A673 (cell line): Measurements from ENCODE around the gene KRT79.

Experiments
- EZH2 ChIP-seq: fragments of 200-600 bp; sonication (generic); IDR thresholded peaks from 2 replicates; pipeline ENCODE4 v1.6.1; 2017; ENCODE audit warnings: borderline replicate concordance, low read depth, mild to moderate bottlenecking, mixed read lengths, antibody characterized with exemption, low read length; ENCODE audit not compliant: poor library complexity, severe bottlenecking
- TF ChIP-seq, protein P1 (sequence below): fragments of 300-800, 200-600 bp; sonication (generic); conservative IDR thresholded peaks from 2 replicates; pipeline ENCODE4 v1.5.1; 2017; ENCODE audit warnings: low read depth, mild to moderate bottlenecking, antibody characterized with exemption, low read length, moderate library complexity, mixed read lengths

- TF ChIP-seq, protein P1, sequence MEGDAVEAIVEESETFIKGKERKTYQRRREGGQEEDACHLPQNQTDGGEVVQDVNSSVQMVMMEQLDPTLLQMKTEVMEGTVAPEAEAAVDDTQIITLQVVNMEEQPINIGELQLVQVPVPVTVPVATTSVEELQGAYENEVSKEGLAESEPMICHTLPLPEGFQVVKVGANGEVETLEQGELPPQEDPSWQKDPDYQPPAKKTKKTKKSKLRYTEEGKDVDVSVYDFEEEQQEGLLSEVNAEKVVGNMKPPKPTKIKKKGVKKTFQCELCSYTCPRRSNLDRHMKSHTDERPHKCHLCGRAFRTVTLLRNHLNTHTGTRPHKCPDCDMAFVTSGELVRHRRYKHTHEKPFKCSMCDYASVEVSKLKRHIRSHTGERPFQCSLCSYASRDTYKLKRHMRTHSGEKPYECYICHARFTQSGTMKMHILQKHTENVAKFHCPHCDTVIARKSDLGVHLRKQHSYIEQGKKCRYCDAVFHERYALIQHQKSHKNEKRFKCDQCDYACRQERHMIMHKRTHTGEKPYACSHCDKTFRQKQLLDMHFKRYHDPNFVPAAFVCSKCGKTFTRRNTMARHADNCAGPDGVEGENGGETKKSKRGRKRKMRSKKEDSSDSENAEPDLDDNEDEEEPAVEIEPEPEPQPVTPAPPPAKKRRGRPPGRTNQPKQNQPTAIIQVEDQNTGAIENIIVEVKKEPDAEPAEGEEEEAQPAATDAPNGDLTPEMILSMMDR, result no peak
- TF ChIP-seq EZH2, result no peak
These were observed 45.1 kb downstream of the KRT79 start for GRCh38 chr12:52788876-52789636.
